GM06990 (cell line): Measurements from ENCODE around the gene TSGA10.
"Not testable (repeated sequence)": the region's sequence is repeated elsewhere in the genome, so short reads cannot be mapped to it uniquely, and the experiment has no call there.

Experiments used
- DNase-seq: peaks from one replicate; pipeline ENCODE4 v3.0.0-alpha.2; 2011; ENCODE audit not compliant: insufficient read length; ENCODE audit errors: extremely low read depth
- H3K27me3 ChIP-seq: replicated peaks from 2 replicates; pipeline ENCODE4 v1.6.0; 2011; ENCODE audit warnings: low read length; ENCODE audit not compliant: control insufficient read depth, insufficient read depth
- H3K36me3 ChIP-seq: 2 replicates; pipeline ENCODE4 v1.5.1; 2011; ENCODE audit warnings: low read length; ENCODE audit not compliant: control insufficient read depth, insufficient read depth
- H3K4me3 ChIP-seq: replicated peaks from 2 replicates; pipeline ENCODE4 v1.5.1; 2011; ENCODE audit warnings: low read depth, mild to moderate bottlenecking, control low read depth, low read length
- CTCF ChIP-seq: IDR thresholded peaks from 2 replicates; pipeline ENCODE4 v1.5.1; 2011; ENCODE audit warnings: low read length, control low read depth, mild to moderate bottlenecking, inconsistent platforms; ENCODE audit not compliant: insufficient read depth, poor library complexity, severe bottlenecking

TSGA10 gene

GRCh38 chr2:99081891-99082290 is 72.9 kb downstream of the TSGA10 start:
- H3K36me3 ChIP-seq = no peaks in the 10 kb centered on the region
- TF ChIP-seq CTCF = no peak
- no peak overlapping the region for H3K4me3 ChIP-seq
- no peak for DNase-seq
- H3K27me3 ChIP-seq = no peaks in the 10 kb centered on the region

- TF ChIP-seq CTCF = no peak
- DNase-seq = no peak
- Histone ChIP-seq H3K36me3 (no peaks in the 10 kb centered on the region), H3K4me3 (no peak overlapping the region), H3K27me3 (no peaks in the 10 kb centered on the region)
These were observed 75.5 kb downstream of the TSGA10 start for GRCh38 chr2:99079226-99079625.

GRCh38 chr2:99072551-99072950 is 82.2 kb downstream of the TSGA10 start:
- H3K27me3 ChIP-seq = no peaks in the 10 kb centered on the region
- H3K4me3 ChIP-seq = no peak overlapping the region
- no peak for TF ChIP-seq CTCF
- no peak for DNase-seq
- no peaks in the 10 kb centered on the region for H3K36me3 ChIP-seq

GRCh38 chr2:99067871-99068625 is 86.7 kb downstream of the TSGA10 start:
- H3K36me3 ChIP-seq = no peaks in the 10 kb centered on the region
- no peaks in the 10 kb centered on the region for H3K27me3 ChIP-seq
- no peak for TF ChIP-seq CTCF
- no peak overlapping the region for H3K4me3 ChIP-seq
- DNase-seq = no peak

GRCh38 chr2:99066075-99066958 is 88.4 kb downstream of the TSGA10 start:
- peak; percentile 43 for DNase-seq
- Histone ChIP-seq H3K4me3 (no peak overlapping the region), H3K36me3 (no peaks in the 10 kb centered on the region), H3K27me3 (no peaks in the 10 kb centered on the region)
- TF ChIP-seq CTCF = peak; percentile 57

GRCh38 chr2:99049187-99049586 is 105.6 kb downstream of the TSGA10 start:
- H3K4me3 ChIP-seq, DNase-seq, H3K36me3 ChIP-seq: not testable (repeated sequence)

GRCh38 chr2:99040736-99041300 is 113.9 kb downstream of the TSGA10 start:
- DNase-seq = peak; percentile 22
- H3K36me3 ChIP-seq, H3K4me3 ChIP-seq, H3K27me3 ChIP-seq: not testable (repeated sequence)

More at GRCh38 chr2:99049187-99049586, 105.6 kb downstream of the TSGA10 start:
- H3K27me3 ChIP-seq = not testable (repeated sequence)
